Stimulated activated naive CD8-positive, alpha-beta T cell treated with anti-CD3 and anti-CD28 coated beads, Interleukin-15, amount 100 ng/mL, for 72 hours (primary cell): ENCODE data around the gene KRTAP2-1.
"Not testable (repeated sequence)": the region's sequence is repeated elsewhere in the genome, so short reads cannot be mapped to it uniquely, and the experiment has no call there.

ENCODE experiments used
- ATAC-seq: fragments of 150-1000 bp; cut with Tn5 transposase; 2 replicates; pipeline ENCODE4 v1.10.0; 2021; ENCODE audit warnings: mild to moderate bottlenecking, moderate library complexity
- DNase-seq, 2 donors: peaks; one replicate each; pipeline ENCODE4 v3.0.0; 2021 to 2022
- H3K27ac Mint-ChIP-seq, 2 donors: one replicate each; pipeline ENCODE4 v1.8.0; 2022; ENCODE audit warnings: mild to moderate bottlenecking in 2 of 2, mixed read lengths in 2 of 2, moderate library complexity in 2 of 2
- H3K27me3 Mint-ChIP-seq: one replicate; pipeline ENCODE4 v1.8.0; 2022; ENCODE audit warnings: mixed read lengths
- H3K4me1 Mint-ChIP-seq: one replicate; pipeline ENCODE4 v1.8.0; 2022; ENCODE audit warnings: mild to moderate bottlenecking, mixed read lengths
- H3K4me3 Mint-ChIP-seq, 2 donors: one replicate each; pipeline ENCODE4 v1.8.0; 2022; ENCODE audit warnings: mild to moderate bottlenecking in 2 of 2, mixed read lengths in 2 of 2, moderate library complexity in 1 of 2
- H3K9me3 Mint-ChIP-seq, 2 donors: one replicate each; pipeline ENCODE4 v1.8.0; 2022; ENCODE audit warnings: mixed read lengths in 2 of 2

The KRTAP2-1 gene

GRCh38 chr17:41008811-41009210 is 38.3 kb downstream of the KRTAP2-1 start, which contains the start of gene KRTAP3-1:
TSS of gene KRTAP3-1 (minus strand) at chr17:41009128. CDS start at chr17:41009074, 54 bp downstream.
- no peak for ATAC-seq
- H3K4me3 Mint-ChIP-seq: no peak within 1 kb of the TSS
- no peak within 1 kb of the TSS for H3K27ac Mint-ChIP-seq
- DNase-seq: no peak
- H3K4me1 Mint-ChIP-seq: no peaks in the 10 kb centered on the region
- H3K27me3 Mint-ChIP-seq: no peaks in the 10 kb centered on the region
- H3K9me3 Mint-ChIP-seq: no peaks in the 10 kb centered on the region

- Mint-ChIP-seq H3K4me1 (no peaks in the 10 kb centered on the region), H3K27ac (peak overlapping the region in 1 of 2 donors; percentile 51), H3K9me3 (no peaks in the 10 kb centered on the region)
These were observed 42.7 kb downstream of the KRTAP2-1 start for GRCh38 chr17:41004397-41004796.

GRCh38 chr17:41003926-41004325 is 43.2 kb downstream of the KRTAP2-1 start:
- no peaks in the 10 kb centered on the region for H3K9me3 Mint-ChIP-seq
- peaks cover 8% of the 10 kb centered on the region for H3K27me3 Mint-ChIP-seq
- no peak overlapping the region for H3K4me3 Mint-ChIP-seq
- DNase-seq (no peak), ATAC-seq (no peak)
- no peak overlapping the region for H3K27ac Mint-ChIP-seq
- H3K4me1 Mint-ChIP-seq: no peaks in the 10 kb centered on the region

More at GRCh38 chr17:41004397-41004796, 42.7 kb downstream of the KRTAP2-1 start:
- ATAC-seq: no peak
- no peak overlapping the region for H3K4me3 Mint-ChIP-seq
- peaks cover 4% of the 10 kb centered on the region for H3K27me3 Mint-ChIP-seq
- no peak for DNase-seq

GRCh38 chr17:41002814-41003213 is 44.3 kb downstream of the KRTAP2-1 start:
- H3K4me1 Mint-ChIP-seq: no peaks in the 10 kb centered on the region
- peaks cover 16% of the 10 kb centered on the region for H3K27me3 Mint-ChIP-seq
- DNase-seq: no peak
- H3K4me3 Mint-ChIP-seq: no peak overlapping the region
- no peaks in the 10 kb centered on the region for H3K9me3 Mint-ChIP-seq
- ATAC-seq: no peak
- no peak overlapping the region for H3K27ac Mint-ChIP-seq

- ATAC-seq (no peak), DNase-seq (no peak)
- Mint-ChIP-seq H3K27me3 (peaks cover 24% of the 10 kb centered on the region), H3K27ac (no peak overlapping the region), H3K4me3 (no peak overlapping the region), H3K9me3 (no peaks in the 10 kb centered on the region), H3K4me1 (no peaks in the 10 kb centered on the region)
These were observed 45.3 kb downstream of the KRTAP2-1 start for GRCh38 chr17:41001795-41002194.

GRCh38 chr17:40999563-40999962 is 47.6 kb downstream of the KRTAP2-1 start, which contains the start of gene KRTAP3-2:
TSS of gene KRTAP3-2 (minus strand) at chr17:40999906. CDS start at chr17:40999853, 53 bp downstream.
- not testable (repeated sequence) for H3K27ac Mint-ChIP-seq, ATAC-seq, DNase-seq, H3K9me3 Mint-ChIP-seq, H3K4me1 Mint-ChIP-seq, H3K4me3 Mint-ChIP-seq
- H3K27me3 Mint-ChIP-seq: peaks cover 31% of the 10 kb centered on the region

GRCh38 chr17:40997361-40997760 is 49.8 kb downstream of the KRTAP2-1 start:
- Mint-ChIP-seq H3K4me3 (no peak overlapping the region), H3K27ac (no peak overlapping the region), H3K9me3 (no peaks in the 10 kb centered on the region), H3K4me1 (no peaks in the 10 kb centered on the region), H3K27me3 (peaks cover 44% of the 10 kb centered on the region)
- ATAC-seq (no peak), DNase-seq (no peak)

- Mint-ChIP-seq H3K27ac (no peak overlapping the region), H3K9me3 (no peaks in the 10 kb centered on the region), H3K4me1 (no peaks in the 10 kb centered on the region), H3K27me3 (peaks cover 47% of the 10 kb centered on the region), H3K4me3 (no peak overlapping the region)
- ATAC-seq (no peak), DNase-seq (no peak)
These were observed 50.3 kb downstream of the KRTAP2-1 start for GRCh38 chr17:40996829-40997228.
